ENCODE data around the gene G0S2.
A peak's percentile ranks its signal among the peaks of the same experiment; 100 is the strongest.

Gene G0S2

GRCh38 chr1:209648931-209649776 lies 26.1 kb upstream of the G0S2 start:
- no peak for DNase-seq (ENCODE audit: low read depth)

- no peak for DNase-seq (ENCODE audit: low read depth)
Observed at GRCh38 chr1:209650454-209650853, 24.8 kb upstream of the G0S2 start.

- peak; percentile 70 for DNase-seq (ENCODE audit: low read depth)
Observed at GRCh38 chr1:209651138-209651587, 24.0 kb upstream of the G0S2 start.

- no peak for DNase-seq (ENCODE audit: low read depth)
Observed at GRCh38 chr1:209652121-209652735, 23.0 kb upstream of the G0S2 start, which contains the start of gene LAMB3. Gene LAMB3 (minus strand): TSS chr1:209652425. CDS start chr1:209650944, 1,481 bp downstream.

- DNase-seq (ENCODE audit: low read depth) = peak; percentile 55
Observed at GRCh38 chr1:209652873-209653401, 22.3 kb upstream of the G0S2 start.

- no peak for DNase-seq (ENCODE audit: low read depth)
Observed at GRCh38 chr1:209653915-209654351, 21.3 kb upstream of the G0S2 start.

- no peak for DNase-seq (ENCODE audit: low read depth)
Observed at GRCh38 chr1:209655411-209656231, 19.6 kb upstream of the G0S2 start.

- no peak for DNase-seq (ENCODE audit: low read depth)
Observed at GRCh38 chr1:209657140-209657879, 17.9 kb upstream of the G0S2 start.

GRCh38 chr1:209657918-209658317 lies 17.3 kb upstream of the G0S2 start:
- no peak for DNase-seq (ENCODE audit: low read depth)

GRCh38 chr1:209659909-209660308 lies 15.3 kb upstream of the G0S2 start:
- DNase-seq (ENCODE audit: low read depth) = no peak

- no peak for DNase-seq (ENCODE audit: low read depth)
Observed at GRCh38 chr1:209661071-209661470, 14.1 kb upstream of the G0S2 start.

GRCh38 chr1:209662879-209663327 lies 12.3 kb upstream of the G0S2 start:
- DNase-seq (ENCODE audit: low read depth) = no peak

- no peak for DNase-seq (ENCODE audit: low read depth)
Observed at GRCh38 chr1:209667103-209667502, 8.1 kb upstream of the G0S2 start.

- no peak for DNase-seq (ENCODE audit: low read depth)
Observed at GRCh38 chr1:209667708-209668107, 7.5 kb upstream of the G0S2 start.

- no peak for DNase-seq (ENCODE audit: low read depth)
Observed at GRCh38 chr1:209670441-209671082, 4.7 kb upstream of the G0S2 start.

GRCh38 chr1:209672705-209673630 lies 2.2 kb upstream of the G0S2 start:
- no peak for DNase-seq (ENCODE audit: low read depth)

- no peak for DNase-seq (ENCODE audit: low read depth)
Observed at GRCh38 chr1:209673631-209674417, 1.4 kb upstream of the G0S2 start.

- DNase-seq (ENCODE audit: low read depth) = no peak
Observed at GRCh38 chr1:209675565-209676154, 448 bp downstream of the G0S2 start.
